ENCODE results near the gene RNLS.

DNA sequence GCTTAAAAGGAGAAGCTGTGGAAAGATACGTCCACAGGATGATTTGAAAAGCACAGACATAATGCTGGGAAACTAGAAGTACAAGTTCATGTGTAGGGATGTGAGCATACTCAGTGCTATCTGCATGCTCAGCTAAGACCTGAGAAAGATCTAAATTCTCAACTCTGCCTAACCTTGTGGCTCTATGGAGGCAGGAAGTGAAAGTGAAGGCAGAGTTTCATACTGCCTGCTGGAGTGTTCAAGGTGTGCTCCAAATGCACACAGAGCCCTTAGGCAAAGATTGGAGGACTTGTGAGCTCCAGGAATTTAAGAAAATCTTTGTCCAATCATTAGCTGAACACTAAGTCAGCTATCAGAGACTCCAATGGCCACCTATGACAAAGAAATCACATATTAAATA is 190.9 kb downstream of the RNLS start:
- TF ChIP-seq, protein P1, sequence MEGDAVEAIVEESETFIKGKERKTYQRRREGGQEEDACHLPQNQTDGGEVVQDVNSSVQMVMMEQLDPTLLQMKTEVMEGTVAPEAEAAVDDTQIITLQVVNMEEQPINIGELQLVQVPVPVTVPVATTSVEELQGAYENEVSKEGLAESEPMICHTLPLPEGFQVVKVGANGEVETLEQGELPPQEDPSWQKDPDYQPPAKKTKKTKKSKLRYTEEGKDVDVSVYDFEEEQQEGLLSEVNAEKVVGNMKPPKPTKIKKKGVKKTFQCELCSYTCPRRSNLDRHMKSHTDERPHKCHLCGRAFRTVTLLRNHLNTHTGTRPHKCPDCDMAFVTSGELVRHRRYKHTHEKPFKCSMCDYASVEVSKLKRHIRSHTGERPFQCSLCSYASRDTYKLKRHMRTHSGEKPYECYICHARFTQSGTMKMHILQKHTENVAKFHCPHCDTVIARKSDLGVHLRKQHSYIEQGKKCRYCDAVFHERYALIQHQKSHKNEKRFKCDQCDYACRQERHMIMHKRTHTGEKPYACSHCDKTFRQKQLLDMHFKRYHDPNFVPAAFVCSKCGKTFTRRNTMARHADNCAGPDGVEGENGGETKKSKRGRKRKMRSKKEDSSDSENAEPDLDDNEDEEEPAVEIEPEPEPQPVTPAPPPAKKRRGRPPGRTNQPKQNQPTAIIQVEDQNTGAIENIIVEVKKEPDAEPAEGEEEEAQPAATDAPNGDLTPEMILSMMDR (IDR thresholded peaks at IDR 0.05), result no peak
- TF ChIP-seq POLR2A (IDR thresholded peaks at IDR 0.05), result no peak

All from thyroid gland (tissue), 4 donors.